Upper lobe of left lung (tissue), 6 donors: ENCODE measurements around the gene HOXA4. TPM values are rescaled to one million over a fixed set of nuclear protein-coding genes. Genes with fewer than 3 reads are reported as not detected.

ENCODE experiments used
- ATAC-seq, 2 donors: fragments of 200-7000 bp; cut with Tn5 transposase; one replicate each; pipeline ENCODE4 v1.9.1; 2022; ENCODE audit warnings: mild to moderate bottlenecking in 2 of 2, moderate library complexity in 2 of 2; ENCODE audit not compliant: low FRiP score in 2 of 2
- DNase-seq, 2 donors: peaks; one replicate each; pipeline ENCODE4 v3.0.0-alpha.2; 2019 to 2020
- H3K27ac ChIP-seq, 4 donors: fragments of 200-600 bp; sonication (generic); one replicate each; pipeline ENCODE4 v1.5.1; 2016 to 2019
- H3K27me3 ChIP-seq, 4 donors: fragments of 200-600 bp; sonication (generic); one replicate each; pipeline ENCODE4 v1.5.1; 2017 to 2019
- H3K36me3 ChIP-seq, 4 donors: fragments of 200-600 bp; sonication (generic); one replicate each; pipeline ENCODE4 v1.5.1; 2016 to 2019
- H3K4me1 ChIP-seq, 4 donors: fragments of 200-600 bp; sonication (generic); one replicate each; pipeline ENCODE4 v1.5.1; 2018 to 2019
- H3K4me3 ChIP-seq, 4 donors: fragments of 200-600 bp; sonication (generic); one replicate each; pipeline ENCODE4 v1.5.1; 2017 to 2019; ENCODE audit warnings: mild to moderate bottlenecking in 2 of 4, moderate library complexity in 1 of 4
- H3K9me3 ChIP-seq, 4 donors: fragments of 200-600 bp; sonication (generic); one replicate each; pipeline ENCODE4 v1.5.1; 2018 to 2019
- EP300 ChIP-seq, 4 donors: sonication (generic); formaldehyde crosslinking; IDR thresholded peaks; one replicate each; pipeline ENCODE4 v1.5.1; 2017; ENCODE audit warnings: antibody characterized with exemption in 4 of 4, control low read depth in 2 of 4
- POLR2A ChIP-seq, 4 donors: fragments of 450-650 bp; IDR thresholded peaks; one replicate each; pipeline ENCODE4 v1.5.1; 2016 to 2017; ENCODE audit warnings: antibody characterized with exemption in 4 of 4, mild to moderate bottlenecking in 2 of 4
- POLR2AphosphoS5 ChIP-seq, 2 donors: sonication (generic); formaldehyde crosslinking; IDR thresholded peaks; one replicate each; pipeline ENCODE4 v1.5.1; 2017; ENCODE audit warnings: antibody characterized with exemption in 2 of 2
- WGBS, 2 donors: methylation state at CpG; one replicate each; pipeline ENCODE4 v1.1.5; 2017 to 2018; 5-methylcytosine and 5-hydroxymethylcytosine counted together
- total RNA-seq, 6 donors: library from RNA; depleted of rRNA in 4 of 6; stranded (reverse); fragments of >200 nt in 4 of 6; gene quantifications; one replicate each; pipeline versions ENCODE4 v1.1.0 to v1.2.1, GENCODE V29; 2016 to 2021
- TF ChIP-seq, protein P1 (sequence below), 6 experiments: fragments of 450-650 bp in 4 of 6; fragments of 200-600 bp in 2 of 6; sonication (generic) in 2 of 6; IDR thresholded peaks; one replicate each; pipeline ENCODE4 v1.5.1; 2016 to 2019; ENCODE audit warnings: antibody characterized with exemption in 6 of 6
- donor health status: DM: no; HTN: no; CAD: no; lungs with moderate emphysema.
- donor health status: DM: no; HTN: yes; CAD: no; lungs with severe emphysema.

Gene HOXA4
- total RNA-seq = 10 to 100 TPM in 1 of 6 donors, 1 to 10 TPM in 5; 1.5 to 10.5 (median 6.2) TPM

DNA sequence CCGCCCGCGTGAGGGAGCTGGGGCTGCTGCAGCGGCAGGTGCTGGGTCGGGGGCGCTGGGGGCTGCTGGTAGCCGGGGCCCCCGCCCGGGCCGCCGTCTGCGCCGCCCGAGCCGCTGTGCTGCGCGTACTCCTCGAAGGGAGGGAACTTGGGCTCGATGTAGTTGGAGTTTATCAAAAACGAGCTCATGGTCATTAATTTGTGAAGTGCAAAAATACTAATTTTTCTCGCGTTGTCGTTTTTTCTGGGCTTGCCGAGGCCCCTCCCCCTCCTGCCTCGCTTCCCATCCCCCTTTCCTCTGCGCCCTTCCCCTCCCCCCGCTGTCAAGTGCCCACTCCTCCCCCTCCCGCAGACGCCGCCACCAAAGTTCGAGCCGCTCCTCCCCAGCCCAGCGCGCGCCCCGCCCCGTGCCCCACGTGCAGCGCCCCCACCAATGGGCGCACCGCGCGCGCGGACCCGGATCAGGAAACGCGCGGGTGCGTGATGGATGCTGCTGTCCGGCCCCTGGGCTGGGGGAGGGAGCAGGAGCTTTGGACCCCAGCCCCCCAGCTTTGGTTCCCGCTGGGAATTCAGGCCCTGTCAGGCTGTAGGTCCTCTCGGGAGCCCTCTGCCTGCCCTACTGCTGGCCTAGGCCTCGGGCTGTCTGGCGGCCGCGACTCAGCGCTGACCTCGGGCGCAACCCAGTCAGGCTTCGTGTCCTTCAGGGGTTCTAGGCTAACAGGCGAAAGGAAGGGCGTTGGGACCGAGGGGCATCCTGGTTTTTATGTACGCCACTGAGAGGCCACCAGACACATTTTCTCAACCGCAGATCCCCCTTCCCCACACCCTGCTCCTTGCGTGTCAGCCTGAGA is at the start of gene HOXA4:
Gene HOXA4 (minus strand): TSS at position 218 of the 850 bp plus-strand sequence. CDS start 24 bp downstream, at position 194.
- peaks cover 0 to 13% (median 0%) of the 10 kb centered on the region in 4 donors for H3K27me3 ChIP-seq
- TF ChIP-seq EP300 (IDR thresholded peaks at IDR 0.05) = no peak
- TF ChIP-seq POLR2AphosphoS5 (IDR thresholded peaks at IDR 0.05) = peak; percentile 78 to 87
- TF ChIP-seq, protein P1, sequence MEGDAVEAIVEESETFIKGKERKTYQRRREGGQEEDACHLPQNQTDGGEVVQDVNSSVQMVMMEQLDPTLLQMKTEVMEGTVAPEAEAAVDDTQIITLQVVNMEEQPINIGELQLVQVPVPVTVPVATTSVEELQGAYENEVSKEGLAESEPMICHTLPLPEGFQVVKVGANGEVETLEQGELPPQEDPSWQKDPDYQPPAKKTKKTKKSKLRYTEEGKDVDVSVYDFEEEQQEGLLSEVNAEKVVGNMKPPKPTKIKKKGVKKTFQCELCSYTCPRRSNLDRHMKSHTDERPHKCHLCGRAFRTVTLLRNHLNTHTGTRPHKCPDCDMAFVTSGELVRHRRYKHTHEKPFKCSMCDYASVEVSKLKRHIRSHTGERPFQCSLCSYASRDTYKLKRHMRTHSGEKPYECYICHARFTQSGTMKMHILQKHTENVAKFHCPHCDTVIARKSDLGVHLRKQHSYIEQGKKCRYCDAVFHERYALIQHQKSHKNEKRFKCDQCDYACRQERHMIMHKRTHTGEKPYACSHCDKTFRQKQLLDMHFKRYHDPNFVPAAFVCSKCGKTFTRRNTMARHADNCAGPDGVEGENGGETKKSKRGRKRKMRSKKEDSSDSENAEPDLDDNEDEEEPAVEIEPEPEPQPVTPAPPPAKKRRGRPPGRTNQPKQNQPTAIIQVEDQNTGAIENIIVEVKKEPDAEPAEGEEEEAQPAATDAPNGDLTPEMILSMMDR (IDR thresholded peaks at IDR 0.05) = no peak
- TF ChIP-seq POLR2A (IDR thresholded peaks at IDR 0.05) = peak in 2 of 4 donors; percentile 17 to 77

DNA sequence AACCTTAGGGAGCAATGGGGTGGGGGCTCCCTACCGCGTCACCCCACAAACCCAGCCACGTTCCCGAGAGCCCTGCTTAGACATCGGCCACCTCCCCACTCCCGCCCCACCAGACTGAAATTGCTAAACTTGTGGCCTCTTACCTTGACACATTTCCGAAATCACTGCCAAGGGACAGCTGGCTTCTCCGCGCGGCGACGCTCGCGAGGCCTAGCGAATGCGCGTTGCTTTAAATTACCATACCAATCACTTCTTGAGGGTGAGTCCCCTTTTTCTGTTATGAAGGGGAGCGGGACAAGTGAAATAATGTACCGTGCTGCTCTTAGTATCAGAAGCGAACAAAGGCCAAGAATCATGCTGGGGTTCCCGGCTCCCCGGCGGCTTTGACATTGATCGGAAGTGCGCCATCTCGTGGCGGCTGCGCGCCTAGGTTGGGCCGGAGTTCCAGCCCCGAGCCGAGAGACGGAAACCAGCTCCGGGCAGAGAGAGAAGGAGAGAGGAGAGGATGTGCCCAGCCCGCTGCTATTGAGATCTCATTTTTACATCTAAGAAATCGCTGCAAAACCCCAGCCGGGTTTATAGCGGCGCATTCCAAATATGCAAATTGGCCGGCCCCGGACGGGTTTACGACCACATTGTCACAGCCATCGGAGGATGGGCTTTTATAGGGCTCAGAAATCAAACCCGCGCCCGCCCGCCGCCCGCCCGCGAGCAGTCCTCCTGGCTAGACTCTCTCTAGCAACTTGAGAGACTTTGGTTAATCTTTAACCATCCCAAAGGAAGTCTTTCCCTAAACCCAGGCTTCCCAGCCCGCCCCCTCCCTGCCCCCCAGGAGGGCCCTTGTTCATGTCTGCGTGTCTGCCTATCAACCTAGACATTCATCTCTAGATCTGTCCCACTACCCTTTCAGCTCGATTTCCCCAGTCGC is 49.2 kb upstream of the HOXA4 start:
- WGBS, 2 donors = 15 to 18% methylated on average over 51 to 56 of the region's 56 CpGs
- H3K27me3 ChIP-seq = peaks cover 0 to 91% (median 53%) of the 10 kb centered on the region in 4 donors
- H3K9me3 ChIP-seq = no peaks in the 10 kb centered on the region
- ATAC-seq (peak; percentile 59 to 84), DNase-seq (peak; percentile 51 to 93)
- no peak overlapping the region for H3K27ac ChIP-seq
- H3K4me3 ChIP-seq = peak overlapping the region in 2 of 4 donors; percentile 0 to 15
- TF ChIP-seq POLR2A (IDR thresholded peaks at IDR 0.05) = no peak
- TF ChIP-seq, protein P1 (IDR thresholded peaks at IDR 0.05) = peak; percentile 45 to 82 (median 64)
- no peaks in the 10 kb centered on the region for H3K36me3 ChIP-seq
- peaks cover 19 to 35% (median 22%) of the 10 kb centered on the region in 4 donors for H3K4me1 ChIP-seq

More for the DNA sequence above, at the start of gene HOXA4:
- Histone ChIP-seq H3K4me1 (peaks cover 27 to 54% (median 33%) of the 10 kb centered on the region in 4 donors), H3K4me3 (peak within 1 kb of the TSS; percentile 50 to 72 (median 70)), H3K27ac (peak within 1 kb of the TSS; percentile 87 to 97 (median 90)), H3K36me3 (no peaks in the 10 kb centered on the region), H3K9me3 (no peaks in the 10 kb centered on the region)
- DNase-seq (peak; percentile 83 to 98), ATAC-seq (peak; percentile 88 to 98)
- WGBS, 2 donors = 31 to 53% methylated on average over 43 to 44 of the region's 67 CpGs

DNA sequence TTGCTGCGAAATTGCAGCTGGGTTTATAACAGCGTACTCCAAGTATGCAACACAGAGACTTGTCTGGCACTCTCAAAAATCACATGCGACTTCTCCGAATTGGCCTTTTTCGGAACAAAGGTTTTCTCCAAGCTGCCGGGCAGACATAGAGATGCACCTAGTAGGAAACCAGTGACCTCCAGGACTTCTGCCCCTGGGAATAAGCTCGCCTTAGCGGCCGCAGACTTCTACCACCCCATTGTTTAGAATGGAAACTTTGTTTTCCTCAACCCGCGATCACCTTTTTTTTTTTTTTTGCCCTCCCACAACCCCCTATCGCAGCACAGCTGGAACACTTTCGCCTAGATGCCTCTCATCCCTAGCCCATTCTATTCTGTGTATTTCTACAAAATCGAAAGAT is 48.5 kb upstream of the HOXA4 start:
- TF ChIP-seq POLR2AphosphoS5 (IDR thresholded peaks at IDR 0.05) = no peak
- TF ChIP-seq, protein P1 (IDR thresholded peaks at IDR 0.05) = no peak
- TF ChIP-seq EP300 (IDR thresholded peaks at IDR 0.05) = no peak
- H3K4me3 ChIP-seq = no peak overlapping the region
- no peaks in the 10 kb centered on the region for H3K9me3 ChIP-seq
- peak in 1 of 2 donors; percentile 5 for DNase-seq
- H3K27ac ChIP-seq = no peak overlapping the region
- H3K4me1 ChIP-seq = peaks cover 17 to 33% (median 19%) of the 10 kb centered on the region in 4 donors
- 46 to 52% methylated on average over 14 of the region's 14 CpGs for WGBS, 2 donors
- ATAC-seq = no peak
- H3K27me3 ChIP-seq = peaks cover 0 to 91% (median 54%) of the 10 kb centered on the region in 4 donors
- no peaks in the 10 kb centered on the region for H3K36me3 ChIP-seq

DNA sequence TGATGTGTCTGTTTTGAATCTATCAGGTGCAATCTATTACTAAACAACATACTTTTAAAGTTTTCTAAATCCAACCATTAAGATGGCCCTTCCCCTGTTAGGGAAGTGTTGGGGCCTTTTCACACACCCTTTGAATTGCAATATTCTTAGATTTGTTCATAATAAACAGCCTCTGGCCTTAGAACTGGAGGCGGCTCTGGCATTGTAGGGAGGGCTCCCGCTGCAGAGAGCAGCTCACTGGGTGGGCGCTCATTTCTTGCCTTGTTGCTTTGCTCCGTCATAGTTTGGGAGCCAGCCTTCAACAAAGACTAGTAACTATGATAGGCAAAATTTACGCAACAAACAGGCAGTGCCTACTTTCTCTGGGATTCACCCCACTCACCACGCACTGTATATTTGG is 47.8 kb upstream of the HOXA4 start:
- WGBS, 2 donors = 79 to 83% methylated on average over 6 of the region's 6 CpGs
- ATAC-seq (no peak), DNase-seq (no peak)
- no peak overlapping the region for H3K4me3 ChIP-seq
- peaks cover 19 to 33% (median 22%) of the 10 kb centered on the region in 4 donors for H3K4me1 ChIP-seq
- H3K27me3 ChIP-seq = peaks cover 0 to 91% (median 57%) of the 10 kb centered on the region in 4 donors
- no peak overlapping the region for H3K27ac ChIP-seq
- no peaks in the 10 kb centered on the region for H3K36me3 ChIP-seq
- TF ChIP-seq EP300 (IDR thresholded peaks at IDR 0.05) = no peak
- TF ChIP-seq POLR2AphosphoS5 (IDR thresholded peaks at IDR 0.05) = no peak
- H3K9me3 ChIP-seq = peaks cover 0 to 5% (median 0%) of the 10 kb centered on the region in 4 donors
